IPS DF 4.7 (cell line): ENCODE results near the gene KLF14.
"Not testable (repeated sequence)": the region's sequence is repeated elsewhere in the genome, so short reads cannot be mapped to it uniquely, and the experiment has no call there.

Experiments
- DNase-seq: peaks from one replicate; pipeline ENCODE4 v3.0.0-alpha.2; 2013; ENCODE audit warnings: low spot score; ENCODE audit errors: extremely low read depth

The KLF14 gene

GRCh38 chr7:130733931-130734814, at the start of gene KLF14:
Gene KLF14 (minus strand): TSS chr7:130734207. CDS start chr7:130734033, 174 bp downstream.
- no peak for DNase-seq

- no peak for DNase-seq
Observed at GRCh38 chr7:130781346-130781745, 47.3 kb upstream of the KLF14 start.

GRCh38 chr7:130777426-130777825, 43.4 kb upstream of the KLF14 start:
- no peak for DNase-seq

GRCh38 chr7:130772456-130772855, 38.4 kb upstream of the KLF14 start:
- DNase-seq: not testable (repeated sequence)

- no peak for DNase-seq
Observed at GRCh38 chr7:130768854-130769253, 34.8 kb upstream of the KLF14 start.

- not testable (repeated sequence) for DNase-seq
Observed at GRCh38 chr7:130764569-130764968, 30.6 kb upstream of the KLF14 start.

- no peak for DNase-seq
Observed at GRCh38 chr7:130758429-130759056, 24.5 kb upstream of the KLF14 start.

GRCh38 chr7:130756316-130756715, 22.3 kb upstream of the KLF14 start:
- DNase-seq: no peak

GRCh38 chr7:130752424-130752823, 18.4 kb upstream of the KLF14 start:
- no peak for DNase-seq

GRCh38 chr7:130750755-130751154, 16.7 kb upstream of the KLF14 start:
- DNase-seq: no peak

GRCh38 chr7:130748531-130749389, 14.8 kb upstream of the KLF14 start:
- no peak for DNase-seq

- no peak for DNase-seq
Observed at GRCh38 chr7:130741331-130741995, 7.5 kb upstream of the KLF14 start.

GRCh38 chr7:130740606-130741005, 6.6 kb upstream of the KLF14 start:
- no peak for DNase-seq

- no peak for DNase-seq
Observed at GRCh38 chr7:130736298-130736900, 2.4 kb upstream of the KLF14 start.

GRCh38 chr7:130734815-130735716, 1.1 kb upstream of the KLF14 start:
- DNase-seq: no peak

- DNase-seq: no peak
Observed at GRCh38 chr7:130732980-130733930, 752 bp downstream of the KLF14 start.

- no peak for DNase-seq
Observed at GRCh38 chr7:130723784-130724183, 10.2 kb downstream of the KLF14 start.

- DNase-seq: peak; percentile 69
Observed at GRCh38 chr7:130721486-130722277, 12.3 kb downstream of the KLF14 start.
